Measurements from ENCODE around the gene NT5M.

DNA sequence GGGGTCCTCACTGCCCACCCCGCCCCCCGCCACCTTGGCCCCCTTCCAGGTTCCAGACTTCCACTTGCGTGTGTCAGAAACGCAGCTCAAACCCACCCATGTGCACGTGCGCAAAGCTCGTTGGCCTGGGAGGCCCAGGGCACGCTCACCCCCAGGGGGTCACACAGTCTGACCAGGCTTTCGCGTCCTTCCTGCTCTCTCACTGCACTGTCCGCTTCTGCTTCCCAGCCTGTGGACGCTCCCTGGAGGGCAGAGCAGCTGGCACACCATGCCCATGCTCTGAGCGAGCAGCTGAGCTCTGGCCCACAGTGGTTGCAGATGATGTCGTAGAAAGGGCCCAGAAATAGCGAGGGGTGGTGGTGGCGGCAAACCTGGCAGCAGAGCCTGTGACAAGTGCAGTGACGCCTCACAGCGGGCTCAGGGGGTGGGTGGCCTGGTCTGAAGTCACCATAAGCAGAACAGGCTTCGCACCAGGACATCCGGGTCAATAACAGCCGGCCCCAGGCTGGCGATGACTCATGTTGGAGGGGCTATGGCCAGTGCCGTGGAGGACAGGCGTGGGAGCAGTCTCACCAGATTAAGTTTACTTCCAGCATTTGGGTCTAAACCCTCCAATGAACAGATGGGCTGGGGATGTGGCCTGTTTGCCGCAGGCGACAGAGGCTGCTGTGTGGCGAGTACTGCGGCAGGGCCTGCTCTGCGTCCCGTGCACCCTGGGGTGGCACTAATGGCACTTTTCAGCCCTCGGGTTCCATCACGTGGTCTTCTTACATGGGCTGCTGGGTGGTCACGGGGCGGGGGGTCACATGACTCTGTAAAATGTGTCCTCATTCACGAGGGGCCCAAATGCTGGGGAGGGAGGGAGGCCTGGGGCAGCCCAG, 49.0 kb downstream of the NT5M start:
- TF ChIP-seq, protein P1, sequence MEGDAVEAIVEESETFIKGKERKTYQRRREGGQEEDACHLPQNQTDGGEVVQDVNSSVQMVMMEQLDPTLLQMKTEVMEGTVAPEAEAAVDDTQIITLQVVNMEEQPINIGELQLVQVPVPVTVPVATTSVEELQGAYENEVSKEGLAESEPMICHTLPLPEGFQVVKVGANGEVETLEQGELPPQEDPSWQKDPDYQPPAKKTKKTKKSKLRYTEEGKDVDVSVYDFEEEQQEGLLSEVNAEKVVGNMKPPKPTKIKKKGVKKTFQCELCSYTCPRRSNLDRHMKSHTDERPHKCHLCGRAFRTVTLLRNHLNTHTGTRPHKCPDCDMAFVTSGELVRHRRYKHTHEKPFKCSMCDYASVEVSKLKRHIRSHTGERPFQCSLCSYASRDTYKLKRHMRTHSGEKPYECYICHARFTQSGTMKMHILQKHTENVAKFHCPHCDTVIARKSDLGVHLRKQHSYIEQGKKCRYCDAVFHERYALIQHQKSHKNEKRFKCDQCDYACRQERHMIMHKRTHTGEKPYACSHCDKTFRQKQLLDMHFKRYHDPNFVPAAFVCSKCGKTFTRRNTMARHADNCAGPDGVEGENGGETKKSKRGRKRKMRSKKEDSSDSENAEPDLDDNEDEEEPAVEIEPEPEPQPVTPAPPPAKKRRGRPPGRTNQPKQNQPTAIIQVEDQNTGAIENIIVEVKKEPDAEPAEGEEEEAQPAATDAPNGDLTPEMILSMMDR (IDR thresholded peaks at IDR 0.05) = no peak
- no peak for TF ChIP-seq ZFX (IDR thresholded peaks at IDR 0.05; ENCODE audit: borderline replicate concordance)

Data from 22Rv1 (cell line).